Prostate gland (tissue), 2 donors: Measurements from ENCODE around the gene ITGA6.

Experiments
- POLR2A ChIP-seq: fragments of 450-650 bp; IDR thresholded peaks from one replicate; pipeline ENCODE4 v1.6.1; 2016; ENCODE audit warnings: antibody characterized with exemption, mild to moderate bottlenecking
- TF ChIP-seq, protein P1 (sequence below), 4 experiments: fragments of 200-600 bp in 2 of 4; fragments of 450-650 bp in 2 of 4; sonication (generic) in 2 of 4; IDR thresholded peaks; 1 replicate in 3 of 4; 2 replicates in 1 of 4; pipeline ENCODE4 v1.5.1; 2016 to 2019; ENCODE audit warnings: antibody characterized with exemption in 4 of 4, mild to moderate bottlenecking in 2 of 4, moderate library complexity in 2 of 4

DNA sequence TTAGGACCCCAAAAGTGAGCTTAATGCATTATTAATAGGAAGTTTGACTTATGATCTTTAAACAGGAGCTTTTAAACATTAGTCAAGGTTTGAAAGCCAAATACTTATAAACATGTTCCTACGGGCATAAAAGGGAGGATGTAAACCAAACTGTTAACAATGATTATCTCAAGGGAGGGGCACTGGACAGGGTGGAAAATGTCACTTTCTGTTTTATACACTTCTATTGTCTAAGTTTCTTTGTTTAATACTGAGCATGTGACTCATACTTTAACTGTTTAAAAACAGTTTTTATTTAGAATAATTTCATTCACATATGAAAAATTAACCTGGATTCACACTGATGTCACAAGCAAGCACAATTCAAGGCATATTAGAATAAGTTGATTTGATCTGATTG, 18.3 kb upstream of the ITGA6 start:
- TF ChIP-seq, protein P1, sequence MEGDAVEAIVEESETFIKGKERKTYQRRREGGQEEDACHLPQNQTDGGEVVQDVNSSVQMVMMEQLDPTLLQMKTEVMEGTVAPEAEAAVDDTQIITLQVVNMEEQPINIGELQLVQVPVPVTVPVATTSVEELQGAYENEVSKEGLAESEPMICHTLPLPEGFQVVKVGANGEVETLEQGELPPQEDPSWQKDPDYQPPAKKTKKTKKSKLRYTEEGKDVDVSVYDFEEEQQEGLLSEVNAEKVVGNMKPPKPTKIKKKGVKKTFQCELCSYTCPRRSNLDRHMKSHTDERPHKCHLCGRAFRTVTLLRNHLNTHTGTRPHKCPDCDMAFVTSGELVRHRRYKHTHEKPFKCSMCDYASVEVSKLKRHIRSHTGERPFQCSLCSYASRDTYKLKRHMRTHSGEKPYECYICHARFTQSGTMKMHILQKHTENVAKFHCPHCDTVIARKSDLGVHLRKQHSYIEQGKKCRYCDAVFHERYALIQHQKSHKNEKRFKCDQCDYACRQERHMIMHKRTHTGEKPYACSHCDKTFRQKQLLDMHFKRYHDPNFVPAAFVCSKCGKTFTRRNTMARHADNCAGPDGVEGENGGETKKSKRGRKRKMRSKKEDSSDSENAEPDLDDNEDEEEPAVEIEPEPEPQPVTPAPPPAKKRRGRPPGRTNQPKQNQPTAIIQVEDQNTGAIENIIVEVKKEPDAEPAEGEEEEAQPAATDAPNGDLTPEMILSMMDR (IDR thresholded peaks at IDR 0.05) = no peak
- no peak for TF ChIP-seq POLR2A
